ENCODE data around the gene ADGRG1.

DNA sequence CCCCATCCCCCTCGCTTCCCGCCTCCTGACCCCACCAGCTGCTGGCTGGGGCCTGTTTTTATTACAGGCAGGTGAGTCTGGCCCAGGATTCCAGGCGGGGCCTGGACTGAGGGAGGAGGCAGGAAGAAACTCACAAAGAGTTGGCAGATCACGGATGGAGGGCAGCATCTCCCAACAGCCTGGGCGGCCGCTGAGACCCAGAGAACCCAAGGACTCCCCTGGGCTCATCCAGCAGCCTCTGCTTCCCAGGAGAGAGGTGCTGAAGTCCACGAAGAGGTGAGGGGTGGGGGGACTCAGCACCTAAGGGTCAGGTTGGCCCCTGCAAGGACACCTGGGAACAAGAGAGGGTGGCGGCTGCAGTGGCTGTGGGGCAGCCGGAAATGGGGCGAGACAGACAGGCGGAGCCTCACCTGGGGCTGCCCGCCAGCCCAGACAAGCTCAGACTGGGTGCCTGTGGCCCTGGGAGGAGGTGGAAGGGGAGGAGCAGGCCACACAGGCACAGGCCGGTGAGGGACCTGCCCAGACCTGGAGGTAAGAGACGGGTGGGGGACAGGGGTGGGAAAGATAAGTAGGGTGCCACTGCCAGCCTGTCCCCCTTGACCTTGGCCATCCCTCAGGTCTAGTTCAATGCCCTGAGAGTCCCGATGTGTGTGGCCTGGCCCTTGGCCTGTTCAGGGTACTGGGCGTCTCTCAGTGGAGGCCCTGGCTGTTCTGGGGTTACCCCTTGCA lies 8.7 kb upstream of the ADGRG1 start:
- TF ChIP-seq, protein P1, sequence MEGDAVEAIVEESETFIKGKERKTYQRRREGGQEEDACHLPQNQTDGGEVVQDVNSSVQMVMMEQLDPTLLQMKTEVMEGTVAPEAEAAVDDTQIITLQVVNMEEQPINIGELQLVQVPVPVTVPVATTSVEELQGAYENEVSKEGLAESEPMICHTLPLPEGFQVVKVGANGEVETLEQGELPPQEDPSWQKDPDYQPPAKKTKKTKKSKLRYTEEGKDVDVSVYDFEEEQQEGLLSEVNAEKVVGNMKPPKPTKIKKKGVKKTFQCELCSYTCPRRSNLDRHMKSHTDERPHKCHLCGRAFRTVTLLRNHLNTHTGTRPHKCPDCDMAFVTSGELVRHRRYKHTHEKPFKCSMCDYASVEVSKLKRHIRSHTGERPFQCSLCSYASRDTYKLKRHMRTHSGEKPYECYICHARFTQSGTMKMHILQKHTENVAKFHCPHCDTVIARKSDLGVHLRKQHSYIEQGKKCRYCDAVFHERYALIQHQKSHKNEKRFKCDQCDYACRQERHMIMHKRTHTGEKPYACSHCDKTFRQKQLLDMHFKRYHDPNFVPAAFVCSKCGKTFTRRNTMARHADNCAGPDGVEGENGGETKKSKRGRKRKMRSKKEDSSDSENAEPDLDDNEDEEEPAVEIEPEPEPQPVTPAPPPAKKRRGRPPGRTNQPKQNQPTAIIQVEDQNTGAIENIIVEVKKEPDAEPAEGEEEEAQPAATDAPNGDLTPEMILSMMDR (IDR thresholded peaks at IDR 0.05), result no peak
- no peak for TF ChIP-seq EZH2 (IDR thresholded peaks at IDR 0.05; ENCODE audit: borderline replicate concordance, insufficient read depth, low read depth, low read length, poor library complexity, severe bottlenecking)

Data from B cell (primary cell).